ENCODE data around the gene MAP3K14. TPM values are rescaled to one million over a fixed set of nuclear protein-coding genes. Genes with fewer than 3 reads are reported as not detected.
A peak's percentile ranks its signal among the peaks of the same experiment; 100 is the strongest.

The MAP3K14 gene
- total RNA-seq, 1 donor from 2014 or later, result 9.9 TPM

GRCh38 chr17:45241328-45242028 lies 75.3 kb downstream of the MAP3K14 start:
- Histone ChIP-seq H3K27me3 (no peaks in the 10 kb centered on the region), H3K9me3 (no peaks in the 10 kb centered on the region), H3K36me3 (peaks cover 40% of the 10 kb centered on the region), H3K27ac (no peak overlapping the region), H3K4me3 (peak overlapping the region; percentile 36), H3K4me1 (peaks cover 3% of the 10 kb centered on the region)
- peak; percentile 85 for DNase-seq
- intact Hi-C loops (cut with DNase I), result no loop called here
- ATAC-seq, result peak; percentile 70
- no peak for TF ChIP-seq CTCF (IDR thresholded peaks at IDR 0.05)

GRCh38 chr17:45240905-45241327 lies 75.9 kb downstream of the MAP3K14 start:
- no peak for TF ChIP-seq CTCF (IDR thresholded peaks at IDR 0.05)
- intact Hi-C loops (cut with DNase I), result no loop called here
- Histone ChIP-seq H3K9me3 (no peaks in the 10 kb centered on the region), H3K4me1 (no peaks in the 10 kb centered on the region), H3K4me3 (peak overlapping the region; percentile 36), H3K27ac (no peak overlapping the region), H3K36me3 (peaks cover 40% of the 10 kb centered on the region), H3K27me3 (no peaks in the 10 kb centered on the region)
- ATAC-seq (no peak), DNase-seq (no peak)

- H3K4me3 ChIP-seq, result no peak overlapping the region
- intact Hi-C loops (cut with DNase I), result no loop called here
- no peak for TF ChIP-seq CTCF (IDR thresholded peaks at IDR 0.05)
- H3K27me3 ChIP-seq, result no peaks in the 10 kb centered on the region
- H3K36me3 ChIP-seq, result peaks cover 26% of the 10 kb centered on the region
- no peaks in the 10 kb centered on the region for H3K4me1 ChIP-seq
- no peaks in the 10 kb centered on the region for H3K9me3 ChIP-seq
- no peak for ATAC-seq
- DNase-seq, result no peak
- no peak overlapping the region for H3K27ac ChIP-seq
Observed at GRCh38 chr17:45238155-45238774, 78.6 kb downstream of the MAP3K14 start.

- no peaks in the 10 kb centered on the region for H3K27me3 ChIP-seq
- H3K9me3 ChIP-seq, result no peaks in the 10 kb centered on the region
- H3K4me1 ChIP-seq, result no peaks in the 10 kb centered on the region
- no peak for TF ChIP-seq CTCF (IDR thresholded peaks at IDR 0.05)
- DNase-seq (no peak), ATAC-seq (no peak)
- H3K27ac ChIP-seq, result no peak overlapping the region
- H3K36me3 ChIP-seq, result peaks cover 23% of the 10 kb centered on the region
- H3K4me3 ChIP-seq, result no peak overlapping the region
- intact Hi-C loops (cut with DNase I), result no loop called here
Observed at GRCh38 chr17:45237686-45238085, 79.1 kb downstream of the MAP3K14 start.

- H3K4me3 ChIP-seq, result no peak overlapping the region
- TF ChIP-seq CTCF (IDR thresholded peaks at IDR 0.05), result no peak
- no peaks in the 10 kb centered on the region for H3K4me1 ChIP-seq
- H3K36me3 ChIP-seq, result peaks cover 23% of the 10 kb centered on the region
- ATAC-seq (no peak), DNase-seq (no peak)
- intact Hi-C loops (cut with DNase I), result no loop called here
- H3K9me3 ChIP-seq, result no peaks in the 10 kb centered on the region
- H3K27ac ChIP-seq, result no peak overlapping the region
- H3K27me3 ChIP-seq, result no peaks in the 10 kb centered on the region
Observed at GRCh38 chr17:45236282-45236606, 80.6 kb downstream of the MAP3K14 start.

All from upper lobe of right lung (tissue), 1 donor.